IMR-90 (cell line): ENCODE data around the gene RNPEPL1. TPM values are rescaled to one million over a fixed set of nuclear protein-coding genes. Genes with fewer than 3 reads are reported as not detected.

Source experiments
- ATAC-seq: fragments of 200-7000 bp; cut with Tn5 transposase; 2 replicates; pipeline ENCODE4 v1.9.1; 2020; ENCODE audit warnings: low read depth, mild to moderate bottlenecking, moderate library complexity
- BruUV-seq: library from RNA; stranded (reverse); fragments of 400-500 nt; replicated peaks from 2 replicates; lab custom pipeline; 2021; lab: Mats Ljungman, UMichigan
- CTCF ChIA-PET: fragments of 300-600 bp; formaldehyde crosslinking; extraction: SDS; loops from one replicate; lab custom pipeline; 2021; ENCODE audit warnings: antibody characterized with exemption; lab: Yijun Ruan, JAX
- POLR2A ChIA-PET: fragments of 300-600 bp; sonication (Branson Sonifier 250); formaldehyde crosslinking; loops from one replicate; lab custom pipeline; 2022; ENCODE audit warnings: antibody characterized with exemption; ENCODE audit not compliant: unreplicated experiment; lab: Charles Lee
- DNase-seq: peaks from one replicate; pipeline ENCODE4 v3.0.0; 2013
- H2AFZ ChIP-seq: replicated peaks from 2 replicates; pipeline ENCODE3; 2013; ENCODE audit warnings: low read length, mild to moderate bottlenecking; ENCODE audit not compliant: poor library complexity
- H2AK5ac ChIP-seq: 2 replicates; pipeline ENCODE4 v1.6.1; 2013; ENCODE audit warnings: low read depth, low read length, inconsistent platforms
- H2AK9ac ChIP-seq: replicated peaks from 2 replicates; pipeline ENCODE3; 2013; ENCODE audit warnings: mild to moderate bottlenecking, low read depth, low read length, moderate library complexity; ENCODE audit not compliant: poor library complexity
- H2BK120ac ChIP-seq: 2 replicates; pipeline ENCODE4 v1.6.1; 2013; ENCODE audit warnings: low read depth, low read length, inconsistent platforms
- H2BK15ac ChIP-seq: 3 replicates; pipeline ENCODE4 v1.6.1; 2013; ENCODE audit warnings: low read depth, low read length, inconsistent platforms
- H2BK20ac ChIP-seq: 2 replicates; pipeline ENCODE4 v1.6.1; 2013; ENCODE audit warnings: low read depth, mild to moderate bottlenecking, inconsistent platforms, low read length, moderate library complexity
- H2BK5ac ChIP-seq: 2 replicates; pipeline ENCODE4 v1.6.1; 2013; ENCODE audit warnings: mild to moderate bottlenecking, low read depth, low read length, inconsistent platforms; ENCODE audit not compliant: poor library complexity, severe bottlenecking
- H3K14ac ChIP-seq: replicated peaks from 2 replicates; pipeline ENCODE4 v1.6.1; 2013; ENCODE audit warnings: low read depth, low read length, inconsistent platforms
- H3K18ac ChIP-seq: 2 replicates; pipeline ENCODE4 v1.6.1; 2013; ENCODE audit warnings: low read depth, low read length, control low read depth
- H3K23ac ChIP-seq: 2 replicates; pipeline ENCODE4 v1.6.1; 2013; ENCODE audit warnings: low read depth, low read length, inconsistent platforms
- H3K27ac ChIP-seq: 2 replicates; pipeline ENCODE4 v1.5.1; 2013; ENCODE audit warnings: mild to moderate bottlenecking, control low read depth, low read length; ENCODE audit not compliant: insufficient read depth
- H3K27me3 ChIP-seq: 2 replicates; pipeline ENCODE4 v1.6.1; 2013; ENCODE audit warnings: low read length; ENCODE audit not compliant: control insufficient read depth, insufficient read depth
- H3K36me3 ChIP-seq: 2 replicates; pipeline ENCODE4 v1.6.1; 2013; ENCODE audit warnings: low read length, mixed read lengths; ENCODE audit not compliant: control insufficient read depth, insufficient read depth
- H3K4ac ChIP-seq: 2 replicates; pipeline ENCODE4 v1.6.1; 2013; ENCODE audit warnings: low read depth, low read length, inconsistent platforms
- H3K4me1 ChIP-seq: 2 replicates; pipeline ENCODE4 v1.6.1; 2013; ENCODE audit warnings: low read length, mixed read lengths; ENCODE audit not compliant: control insufficient read depth, insufficient read depth
- H3K4me2 ChIP-seq: 2 replicates; pipeline ENCODE4 v1.6.1; 2013; ENCODE audit warnings: low read depth, mild to moderate bottlenecking, control low read depth, low read length, moderate library complexity
- H3K4me3 ChIP-seq: 2 replicates; pipeline ENCODE4 v1.5.1; 2013; ENCODE audit warnings: low read depth, mild to moderate bottlenecking, control low read depth, low read length, moderate library complexity; ENCODE audit not compliant: insufficient read depth
- H3K56ac ChIP-seq: 2 replicates; pipeline ENCODE4 v1.6.1; 2013; ENCODE audit warnings: low read length, inconsistent platforms; ENCODE audit not compliant: insufficient read depth; ENCODE audit errors: extremely low read depth
- H3K79me1 ChIP-seq, 2 experiments: 2 replicates each; pipeline ENCODE4 v1.6.1; 2013; ENCODE audit warnings: low read length in 2 of 2, inconsistent platforms in 1 of 2, low read depth in 1 of 2
- H3K9ac ChIP-seq: 2 replicates; pipeline ENCODE4 v1.6.1; 2013; ENCODE audit warnings: low read depth, low read length, control low read depth
- H3K9me1 ChIP-seq: 2 replicates; pipeline ENCODE4 v1.6.1; 2013; ENCODE audit warnings: low read length, inconsistent platforms; ENCODE audit not compliant: insufficient read depth
- H3K9me3 ChIP-seq: 2 replicates; pipeline ENCODE4 v1.6.1; 2013; ENCODE audit warnings: low read length; ENCODE audit not compliant: control insufficient read depth, insufficient read depth
- H4K20me1 ChIP-seq: 2 replicates; pipeline ENCODE4 v1.6.1; 2013; ENCODE audit warnings: low read length, inconsistent platforms; ENCODE audit not compliant: insufficient read depth
- H4K5ac ChIP-seq: 2 replicates; pipeline ENCODE4 v1.6.1; 2013; ENCODE audit warnings: mild to moderate bottlenecking, low read depth, low read length, control low read depth
- H4K8ac ChIP-seq, 2 experiments: 2 replicates each; pipeline ENCODE4 v1.6.1; 2013; ENCODE audit warnings: low read depth in 2 of 2, low read length in 2 of 2, control low read depth in 1 of 2, inconsistent platforms in 1 of 2
- H4K91ac ChIP-seq: 2 replicates; pipeline ENCODE4 v1.6.1; 2013; ENCODE audit warnings: low read depth, low read length, inconsistent platforms; ENCODE audit not compliant: insufficient read depth
- BHLHE40 ChIP-seq: fragments of 150-350 bp; IDR thresholded peaks from 2 replicates; pipeline ENCODE4 v1.6.1; 2016; ENCODE audit warnings: mild to moderate bottlenecking, low read depth, low read length
- CEBPB ChIP-seq: IDR thresholded peaks from 2 replicates; pipeline ENCODE4 v1.6.1; 2012; ENCODE audit warnings: low read depth, low read length, improper control_type of control experiment
- CHD1 ChIP-seq: IDR thresholded peaks from 2 replicates; pipeline ENCODE4 v1.6.1; 2012; ENCODE audit warnings: low read depth, low read length, improper control_type of control experiment
- CTCF ChIP-seq: conservative IDR thresholded peaks from 2 replicates; pipeline ENCODE4 v1.5.1; 2012; ENCODE audit warnings: mild to moderate bottlenecking, low read depth, low read length, improper control_type of control experiment
- FOS ChIP-seq: fragments of 150-350 bp; IDR thresholded peaks from 2 replicates; pipeline ENCODE4 v1.6.1; 2016; ENCODE audit warnings: low read depth, low read length
- MAFK ChIP-seq: IDR thresholded peaks from 2 replicates; pipeline ENCODE4 v1.6.1; 2012; ENCODE audit warnings: low read depth, low read length, improper control_type of control experiment
- MAZ ChIP-seq: IDR thresholded peaks from 2 replicates; pipeline ENCODE4 v1.6.1; 2012; ENCODE audit warnings: low read depth, mild to moderate bottlenecking, low read length, improper control_type of control experiment, moderate library complexity, borderline replicate concordance
- MXI1 ChIP-seq: IDR thresholded peaks from 2 replicates; pipeline ENCODE4 v1.6.1; 2012; ENCODE audit warnings: low read depth, mild to moderate bottlenecking, low read length, moderate library complexity, borderline replicate concordance
- NFE2L2 ChIP-seq: fragments of 150-350 bp; IDR thresholded peaks from 2 replicates; pipeline ENCODE4 v1.6.1; 2016; ENCODE audit warnings: low read depth, mild to moderate bottlenecking, low read length
- POLR2A ChIP-seq: IDR thresholded peaks from 2 replicates; pipeline ENCODE4 v1.6.1; 2012; ENCODE audit warnings: mild to moderate bottlenecking, low read depth, low read length
- RAD21 ChIP-seq: IDR thresholded peaks from 2 replicates; pipeline ENCODE4 v1.6.1; 2012; ENCODE audit warnings: low read length, improper control_type of control experiment
- RCOR1 ChIP-seq: IDR thresholded peaks from 2 replicates; pipeline ENCODE4 v1.6.1; 2012; ENCODE audit warnings: mild to moderate bottlenecking, low read length, improper control_type of control experiment; ENCODE audit not compliant: insufficient replicate concordance
- RFX5 ChIP-seq: IDR thresholded peaks from 2 replicates; pipeline ENCODE4 v1.8.0; 2012; ENCODE audit warnings: low read depth, mild to moderate bottlenecking, low read length, moderate library complexity
- SMC3 ChIP-seq: fragments of 150-350 bp; IDR thresholded peaks from 2 replicates; pipeline ENCODE4 v1.6.1; 2016; ENCODE audit warnings: low read depth, mild to moderate bottlenecking, antibody characterized with exemption, low read length, moderate library complexity
- USF2 ChIP-seq: fragments of 150-350 bp; IDR thresholded peaks from 2 replicates; pipeline ENCODE4 v1.6.1; 2017; ENCODE audit warnings: mild to moderate bottlenecking, antibody characterized with exemption, low read length, low read depth
- WGBS, 2 experiments: methylation state at CpG; one replicate each; pipeline versions ENCODE4 v1.1.5 to v1.1.7; 2013; ENCODE audit warnings: missing lambda C conversion rate in 2 of 2; ENCODE audit not compliant: insufficient read length in 1 of 2; ENCODE audit errors: extremely low coverage in 2 of 2; 5-methylcytosine and 5-hydroxymethylcytosine counted together
- dilution Hi-C: fragments of 300-500 bp; cut with HindIII; formaldehyde crosslinking; loops from one replicate; pipeline ENCODE4 v1.14.3; 2018; ENCODE audit warnings: low sequenced_read_pairs; ENCODE audit not compliant: unreplicated experiment
- in situ Hi-C: fragments of 300-500 bp; cut with MboI; formaldehyde crosslinking; loops from 3 replicates; pipeline ENCODE4 v1.14.3; 2019; ENCODE audit warnings: low sequenced_read_pairs, inconsistent platforms, mixed read lengths
- intact Hi-C: fragments of 100-400 bp; cut with micrococcal nuclease; formaldehyde crosslinking; loops from 2 replicates; pipeline ENCODE4 v1.10.0; 2022
- polyA plus RNA-seq, 3 experiments: library from polyadenylated mRNA; depleted of rRNA; stranded (reverse); fragments of >200 nt; gene quantifications; 2 replicates each; pipeline ENCODE4 v1.2.3, GENCODE V29; 2012; ENCODE audit warnings: low replicate concordance in 1 of 3
- total RNA-seq: library from RNA; depleted of rRNA; stranded (reverse); fragments of >200 nt; gene quantifications from 2 replicates; pipeline ENCODE4 v1.2.3, GENCODE V29; 2012

RNPEPL1 gene
- total and polyA plus RNA-seq, 2 of the 4 experiments (the other 2 are of a cell fraction), result 3.8 to 18.7 TPM

- ATAC-seq (no peak), DNase-seq (no peak)
- Histone ChIP-seq H2BK20ac (no peak overlapping the region), H4K5ac (no peak overlapping the region), H2AK5ac (no peak overlapping the region), H3K18ac (no peak overlapping the region), H3K4me2 (no peak overlapping the region), H2BK120ac (no peak overlapping the region), H3K4me1 (peaks cover 10% of the 10 kb centered on the region; the same call in 1 of the 2 replicates), H4K91ac (no peak overlapping the region), H3K27ac (0 out of 2 replicates have a peak overlapping the region, but pooled peaks have one; percentile 15), H2AK9ac (peak overlapping the region; percentile 33), H3K9me1 (peaks cover 15% of the 10 kb centered on the region), H2BK15ac (no peak overlapping the region), H3K27me3 (no peaks in the 10 kb centered on the region), H3K9ac (no peak overlapping the region), H3K36me3 (peaks cover 31% of the 10 kb centered on the region), H4K20me1 (peaks cover 36% of the 10 kb centered on the region), H4K8ac (no peak overlapping the region), H3K56ac (no peak overlapping the region), H3K23ac (no peak overlapping the region), H3K4me3 (no peak overlapping the region), H2BK5ac (no peak overlapping the region), H3K79me1 (peaks cover 14 to 58% of the 10 kb centered on the region in 2 experiments; a peak in 3 of 4 replicates), H2AFZ (no peak overlapping the region), H3K9me3 (peaks cover 2% of the 10 kb centered on the region; the same call in 1 of the 2 replicates), H3K14ac (no peak overlapping the region), H3K4ac (no peak overlapping the region)
- CTCF ChIA-PET, result no interaction called here
- TF ChIP-seq BHLHE40 (no peak), FOS (no peak), USF2 (no peak), MXI1 (no peak), CHD1 (no peak), POLR2A (no peak), RFX5 (no peak), SMC3 (no peak), CTCF (no peak), MAZ (no peak), CEBPB (no peak), MAFK (no peak), RCOR1 (no peak), NFE2L2 (no peak), RAD21 (no peak)
- dilution Hi-C loops, result no loop called here
- intact Hi-C loops, result no loop called here
- WGBS, 2 experiments, result 92% methylated on average over 5 of the region's 12 CpGs; no CpG with 5 or more reads in 1 of the 2 experiments
- no TSS peak for BruUV-seq
- in situ Hi-C loops, result no loop called here
- POLR2A ChIA-PET, result no interaction called here
Observed at GRCh38 chr2:240579071-240579762, 10.9 kb downstream of the RNPEPL1 start.
